ENCODE measurements around the gene NFE2L2.

DNA sequence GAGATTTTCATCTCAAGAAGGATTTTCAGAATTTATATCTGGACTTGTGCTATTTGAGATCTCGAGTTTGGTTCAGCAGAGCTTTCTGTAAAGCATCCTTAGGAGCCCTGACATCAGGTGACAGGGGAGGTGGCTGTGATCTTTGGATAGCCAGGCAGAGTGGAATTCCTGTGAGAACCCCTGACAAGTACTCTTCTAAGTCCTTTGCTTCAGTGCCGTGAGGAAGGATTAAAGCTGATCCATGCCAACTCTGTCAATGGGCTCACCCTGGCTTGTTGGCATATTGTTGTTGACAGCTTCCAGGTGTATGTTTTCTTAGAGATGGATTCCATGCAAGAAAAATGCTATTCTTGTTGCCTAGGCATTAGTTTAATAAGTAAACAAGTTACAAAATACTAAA lies 38.0 kb upstream of the NFE2L2 start:
- TF ChIP-seq ZNF274 (IDR thresholded peaks at IDR 0.05; ENCODE audit: borderline replicate concordance, low read depth, low read length): no peak
- TF ChIP-seq, protein P1, sequence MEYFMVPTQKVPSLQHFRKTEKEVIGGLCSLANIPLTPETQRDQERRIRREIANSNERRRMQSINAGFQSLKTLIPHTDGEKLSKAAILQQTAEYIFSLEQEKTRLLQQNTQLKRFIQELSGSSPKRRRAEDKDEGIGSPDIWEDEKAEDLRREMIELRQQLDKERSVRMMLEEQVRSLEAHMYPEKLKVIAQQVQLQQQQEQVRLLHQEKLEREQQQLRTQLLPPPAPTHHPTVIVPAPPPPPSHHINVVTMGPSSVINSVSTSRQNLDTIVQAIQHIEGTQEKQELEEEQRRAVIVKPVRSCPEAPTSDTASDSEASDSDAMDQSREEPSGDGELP (CRISPR knock-in tag; IDR thresholded peaks at IDR 0.05; ENCODE audit: borderline replicate concordance): no peak
- TF ChIP-seq, protein P2, sequence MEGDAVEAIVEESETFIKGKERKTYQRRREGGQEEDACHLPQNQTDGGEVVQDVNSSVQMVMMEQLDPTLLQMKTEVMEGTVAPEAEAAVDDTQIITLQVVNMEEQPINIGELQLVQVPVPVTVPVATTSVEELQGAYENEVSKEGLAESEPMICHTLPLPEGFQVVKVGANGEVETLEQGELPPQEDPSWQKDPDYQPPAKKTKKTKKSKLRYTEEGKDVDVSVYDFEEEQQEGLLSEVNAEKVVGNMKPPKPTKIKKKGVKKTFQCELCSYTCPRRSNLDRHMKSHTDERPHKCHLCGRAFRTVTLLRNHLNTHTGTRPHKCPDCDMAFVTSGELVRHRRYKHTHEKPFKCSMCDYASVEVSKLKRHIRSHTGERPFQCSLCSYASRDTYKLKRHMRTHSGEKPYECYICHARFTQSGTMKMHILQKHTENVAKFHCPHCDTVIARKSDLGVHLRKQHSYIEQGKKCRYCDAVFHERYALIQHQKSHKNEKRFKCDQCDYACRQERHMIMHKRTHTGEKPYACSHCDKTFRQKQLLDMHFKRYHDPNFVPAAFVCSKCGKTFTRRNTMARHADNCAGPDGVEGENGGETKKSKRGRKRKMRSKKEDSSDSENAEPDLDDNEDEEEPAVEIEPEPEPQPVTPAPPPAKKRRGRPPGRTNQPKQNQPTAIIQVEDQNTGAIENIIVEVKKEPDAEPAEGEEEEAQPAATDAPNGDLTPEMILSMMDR (IDR thresholded peaks at IDR 0.05 in 2 of 3, conservative IDR thresholded peaks at IDR 0.05 in 1 of 3; ENCODE audit: insufficient read depth in 2 of 3, low read depth in 1 of 3, low read length in 3 of 3): no peak
- TF ChIP-seq SIX5 (IDR thresholded peaks at IDR 0.05; ENCODE audit: borderline replicate concordance in 1 of 2, insufficient read depth in 1 of 2, low read depth in 1 of 2, low read length in 2 of 2): no peak
- no peak for TF ChIP-seq ZNF311 (CRISPR knock-in tag; IDR thresholded peaks at IDR 0.05)
- no peak for TF ChIP-seq MAZ (CRISPR knock-in tag; conservative IDR thresholded peaks at IDR 0.05 in 1 of 2, IDR thresholded peaks at IDR 0.05 in 1 of 2)
- no peak for TF ChIP-seq ZFX (CRISPR knock-in tag; IDR thresholded peaks at IDR 0.05)
- no peak for TF ChIP-seq TFAM (CRISPR knock-in tag; conservative IDR thresholded peaks at IDR 0.05)
- TF ChIP-seq EP300 (IDR thresholded peaks at IDR 0.05; ENCODE audit: low read length): no peak

All from K562 (cell line).